ENCODE data around the gene TLE1. TPM values are rescaled to one million over a fixed set of nuclear protein-coding genes. Genes with fewer than 3 reads are reported as not detected.

TLE1 gene
- total and polyA plus RNA-seq, 2 experiments from 2014 or later: 100 to 117 TPM

- 97% methylated on average over 11 of the region's 11 CpGs for WGBS (ENCODE audit: low lambda C conversion rate, missing lambda C conversion rate)
- no peak overlapping the region for H3K27ac ChIP-seq
These were observed 104.1 kb downstream of the TLE1 start for GRCh38 chr9:81585191-81585763.

GRCh38 chr9:81584099-81584498 is 105.2 kb downstream of the TLE1 start:
- no peak for TF ChIP-seq EZH2phosphoT487 (IDR thresholded peaks at IDR 0.05; ENCODE audit: low read depth, severe bottlenecking, unreplicated experiment)
- no peak for TF ChIP-seq CTCF (IDR thresholded peaks at IDR 0.05; ENCODE audit: poor library complexity)
- no peak for TF ChIP-seq EZH2 (IDR thresholded peaks at IDR 0.05; ENCODE audit: borderline replicate concordance)
- H3K4me1 ChIP-seq (ENCODE audit: insufficient read depth): peaks cover 17% of the 10 kb centered on the region
- H3K9me3 ChIP-seq (ENCODE audit: low read depth): no peaks in the 10 kb centered on the region
- no peaks in the 10 kb centered on the region for H3K79me2 ChIP-seq
- no peak overlapping the region for H3K4me2 ChIP-seq
- DNase-seq (ENCODE audit: low spot score): no peak
- no peak overlapping the region for H2AFZ ChIP-seq
- no peaks in the 10 kb centered on the region for H4K20me1 ChIP-seq (ENCODE audit: insufficient read depth, poor library complexity, severe bottlenecking)
- H3K27me3 ChIP-seq: no peaks in the 10 kb centered on the region
- WGBS (ENCODE audit: low lambda C conversion rate, missing lambda C conversion rate): 90% methylated on average over 8 of the region's 8 CpGs
- H3K36me3 ChIP-seq (replicated peaks; ENCODE audit: insufficient read depth, low read depth): no peaks in the 10 kb centered on the region
- no peak overlapping the region for H3K27ac ChIP-seq
- no peak overlapping the region for H3K4me3 ChIP-seq
- no peaks in the 10 kb centered on the region for H3K9me2 ChIP-seq (replicated peaks; ENCODE audit: insufficient read depth)

More at GRCh38 chr9:81585191-81585763, 104.1 kb downstream of the TLE1 start:
- Histone ChIP-seq H3K4me2 (no peak overlapping the region), H3K4me1 (ENCODE audit: insufficient read depth) (peaks cover 21% of the 10 kb centered on the region), H4K20me1 (ENCODE audit: insufficient read depth, poor library complexity, severe bottlenecking) (no peaks in the 10 kb centered on the region), H3K27me3 (no peaks in the 10 kb centered on the region), H3K9me2 (replicated peaks; ENCODE audit: insufficient read depth) (no peaks in the 10 kb centered on the region), H2AFZ (no peak overlapping the region), H3K9me3 (ENCODE audit: low read depth) (no peaks in the 10 kb centered on the region), H3K36me3 (replicated peaks; ENCODE audit: insufficient read depth, low read depth) (no peaks in the 10 kb centered on the region), H3K79me2 (no peaks in the 10 kb centered on the region), H3K4me3 (no peak overlapping the region)
- DNase-seq (ENCODE audit: low spot score): no peak
- no peak for TF ChIP-seq EZH2phosphoT487 (IDR thresholded peaks at IDR 0.05; ENCODE audit: low read depth, severe bottlenecking, unreplicated experiment)
- TF ChIP-seq CTCF (IDR thresholded peaks at IDR 0.05; ENCODE audit: poor library complexity): no peak
- TF ChIP-seq EZH2 (IDR thresholded peaks at IDR 0.05; ENCODE audit: borderline replicate concordance): no peak

- TF ChIP-seq CTCF (IDR thresholded peaks at IDR 0.05; ENCODE audit: poor library complexity) (no peak), EZH2phosphoT487 (IDR thresholded peaks at IDR 0.05; ENCODE audit: low read depth, severe bottlenecking, unreplicated experiment) (no peak), EZH2 (IDR thresholded peaks at IDR 0.05; ENCODE audit: borderline replicate concordance) (no peak)
- Histone ChIP-seq H3K36me3 (replicated peaks; ENCODE audit: insufficient read depth, low read depth) (no peaks in the 10 kb centered on the region), H3K79me2 (no peaks in the 10 kb centered on the region)
These were observed 107.4 kb downstream of the TLE1 start for GRCh38 chr9:81581986-81582385.

More at GRCh38 chr9:81581986-81582385, 107.4 kb downstream of the TLE1 start:
- Histone ChIP-seq H2AFZ (no peak overlapping the region), H3K4me2 (no peak overlapping the region), H3K4me3 (no peak overlapping the region), H3K4me1 (ENCODE audit: insufficient read depth) (peaks cover 1% of the 10 kb centered on the region), H3K9me3 (ENCODE audit: low read depth) (no peaks in the 10 kb centered on the region), H3K9me2 (replicated peaks; ENCODE audit: insufficient read depth) (no peaks in the 10 kb centered on the region), H3K27ac (no peak overlapping the region), H4K20me1 (ENCODE audit: insufficient read depth, poor library complexity, severe bottlenecking) (no peaks in the 10 kb centered on the region), H3K27me3 (no peaks in the 10 kb centered on the region)
- WGBS (ENCODE audit: low lambda C conversion rate, missing lambda C conversion rate): 85% methylated on average over 3 of the region's 3 CpGs
- no peak for DNase-seq (ENCODE audit: low spot score)

Data from hepatocyte (in vitro differentiated cells).